ENCODE results near the gene ITGB1BP1. TPM values are rescaled to one million over a fixed set of nuclear protein-coding genes. Genes with fewer than 3 reads are reported as not detected.

ITGB1BP1 gene
- total and polyA plus RNA-seq, 2 of the 13 experiments (the other 11 are each of a cell fraction or from before 2014, with no cell fraction given), result 106 to 108 TPM

GRCh38 chr2:9380702-9381628 lies 42.4 kb downstream of the ITGB1BP1 start (continued):
- TF ChIP-seq ARID3A (IDR thresholded peaks at IDR 0.05; ENCODE audit: low read depth, low read length) (0 out of 2 replicates have a peak, but pooled peaks have one; percentile 25), ELF4 (CRISPR knock-in tag; IDR thresholded peaks at IDR 0.05; ENCODE audit: borderline replicate concordance) (no peak), PAX8 (CRISPR knock-in tag; IDR thresholded peaks at IDR 0.05; ENCODE audit: borderline replicate concordance) (no peak), ZNF891 (CRISPR knock-in tag; IDR thresholded peaks at IDR 0.05) (no peak; the same call in 1 of the 2 replicates), ZNF251 (CRISPR knock-in tag; IDR thresholded peaks at IDR 0.05) (no peak), FOXK2 (IDR thresholded peaks at IDR 0.05) (no peak), ZFP91 (CRISPR knock-in tag; IDR thresholded peaks at IDR 0.05; ENCODE audit: borderline replicate concordance) (peak; percentile 36; the same call in 1 of the 2 replicates), RCOR2 (CRISPR knock-in tag; IDR thresholded peaks at IDR 0.05) (peak; percentile 39; the same call in 1 of the 2 replicates), HDAC1 (CRISPR knock-in tag; IDR thresholded peaks at IDR 0.05) (peak; percentile 65; the same call in 1 of the 2 replicates), ZXDC (CRISPR knock-in tag; IDR thresholded peaks at IDR 0.05) (no peak), ZNF44 (CRISPR knock-in tag; IDR thresholded peaks at IDR 0.05) (no peak), GPN1 (CRISPR knock-in tag; IDR thresholded peaks at IDR 0.05; ENCODE audit: borderline replicate concordance) (no peak), ZNF792 (CRISPR knock-in tag; IDR thresholded peaks at IDR 0.05) (peak; percentile 79; the same call in 1 of the 2 replicates), FOXP1 (IDR thresholded peaks at IDR 0.05) (no peak), FOXP1 (CRISPR knock-in tag; IDR thresholded peaks at IDR 0.05) (peak; percentile 89), PLRG1 (conservative IDR thresholded peaks at IDR 0.05) (no peak), BATF2 (CRISPR knock-in tag; IDR thresholded peaks at IDR 0.05) (no peak), ZNF496 (CRISPR knock-in tag; IDR thresholded peaks at IDR 0.05; ENCODE audit: insufficient replicate concordance) (no peak), ZNF605 (CRISPR knock-in tag; IDR thresholded peaks at IDR 0.05) (peak; percentile 21; the same call in 1 of the 2 replicates), SIX1 (CRISPR knock-in tag; IDR thresholded peaks at IDR 0.05; ENCODE audit: borderline replicate concordance) (no peak), ZEB1 (IDR thresholded peaks at IDR 0.05; ENCODE audit: insufficient replicate concordance, low read depth) (no peak), POLR2AphosphoS5 (IDR thresholded peaks at IDR 0.05; ENCODE audit: low read depth, low read length) (no peak), POLR2A (IDR thresholded peaks at IDR 0.05; ENCODE audit: insufficient read depth in 1 of 2, low read depth in 2 of 2, low read length in 2 of 2) (no peak)

Data from HepG2 (cell line).